GM12875 (cell line): ENCODE results near the gene ZNF41.
"Not testable (repeated sequence)": the region's sequence is repeated elsewhere in the genome, so short reads cannot be mapped to it uniquely, and the experiment has no call there.

Experiments
- H3K4me3 ChIP-seq: one replicate; pipeline ENCODE4 v1.5.1; 2011; ENCODE audit warnings: low read depth, low read length, control low read depth
- TF ChIP-seq, protein P1 (sequence below): IDR thresholded peaks from 2 replicates; pipeline ENCODE4 v1.5.1; 2011; ENCODE audit warnings: low read depth, mild to moderate bottlenecking, control low read depth, inconsistent platforms, low read length, moderate library complexity, borderline replicate concordance; ENCODE audit not compliant: insufficient read depth

ZNF41 gene

DNA sequence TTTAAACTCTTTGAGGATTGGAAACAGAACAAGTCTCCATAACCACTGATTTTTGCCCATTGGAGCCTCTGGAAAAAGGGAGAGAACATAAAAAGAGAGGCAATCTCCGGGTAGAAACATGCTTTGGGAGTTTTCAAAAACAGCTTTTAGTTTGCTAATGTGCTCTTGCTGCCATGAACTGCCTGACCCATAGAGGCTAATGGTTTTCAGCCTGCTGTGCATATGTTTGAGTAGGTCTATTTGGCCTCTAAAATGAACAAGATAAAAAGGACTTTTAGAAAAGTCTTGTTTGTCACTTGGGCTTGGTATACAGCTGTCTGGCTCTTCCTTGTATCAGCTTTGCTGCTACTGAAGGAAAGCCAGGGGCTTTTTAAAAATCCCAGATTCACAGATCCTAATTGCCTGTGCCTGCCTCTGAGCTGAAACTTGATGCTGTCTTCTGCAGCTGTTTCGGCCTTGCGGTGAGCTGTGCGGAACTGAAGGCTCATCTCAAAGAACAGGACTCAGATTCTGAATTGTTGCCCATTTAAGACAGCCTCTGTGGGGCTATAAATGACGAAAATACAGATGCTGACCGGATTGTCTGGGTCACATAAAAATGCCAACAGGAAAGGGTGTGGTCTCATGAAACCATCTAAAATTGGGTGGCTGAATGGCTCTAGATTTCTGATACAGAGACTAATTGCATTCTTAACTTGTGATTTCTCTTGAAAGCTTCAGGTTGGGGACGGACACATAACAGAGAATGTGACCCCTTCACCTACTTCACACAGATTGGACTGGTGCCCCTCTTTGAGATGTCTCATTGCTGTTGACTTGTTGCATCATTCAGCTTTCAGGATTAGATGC lies 18.4 kb upstream of the ZNF41 start:
- no peak overlapping the region for H3K4me3 ChIP-seq

DNA sequence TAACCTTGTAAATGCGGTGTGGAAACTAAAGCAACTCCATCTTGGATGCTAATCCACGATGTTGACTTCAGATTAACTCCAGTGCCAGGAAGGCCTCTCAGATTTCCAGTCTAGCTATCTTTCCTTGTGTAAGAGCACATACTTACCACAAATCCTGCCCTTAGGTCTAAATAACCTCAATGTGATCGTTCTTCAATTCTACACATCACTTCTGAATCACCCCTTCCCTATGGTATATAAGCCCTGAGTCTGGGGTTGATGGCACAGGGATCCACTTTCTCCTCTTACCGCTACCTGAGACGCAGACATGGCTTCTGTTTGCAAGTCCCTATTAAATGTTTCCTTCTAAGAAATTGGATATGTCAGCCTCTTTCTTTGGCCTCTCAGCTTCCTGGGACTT lies 17.5 kb upstream of the ZNF41 start:
- TF ChIP-seq, protein P1, sequence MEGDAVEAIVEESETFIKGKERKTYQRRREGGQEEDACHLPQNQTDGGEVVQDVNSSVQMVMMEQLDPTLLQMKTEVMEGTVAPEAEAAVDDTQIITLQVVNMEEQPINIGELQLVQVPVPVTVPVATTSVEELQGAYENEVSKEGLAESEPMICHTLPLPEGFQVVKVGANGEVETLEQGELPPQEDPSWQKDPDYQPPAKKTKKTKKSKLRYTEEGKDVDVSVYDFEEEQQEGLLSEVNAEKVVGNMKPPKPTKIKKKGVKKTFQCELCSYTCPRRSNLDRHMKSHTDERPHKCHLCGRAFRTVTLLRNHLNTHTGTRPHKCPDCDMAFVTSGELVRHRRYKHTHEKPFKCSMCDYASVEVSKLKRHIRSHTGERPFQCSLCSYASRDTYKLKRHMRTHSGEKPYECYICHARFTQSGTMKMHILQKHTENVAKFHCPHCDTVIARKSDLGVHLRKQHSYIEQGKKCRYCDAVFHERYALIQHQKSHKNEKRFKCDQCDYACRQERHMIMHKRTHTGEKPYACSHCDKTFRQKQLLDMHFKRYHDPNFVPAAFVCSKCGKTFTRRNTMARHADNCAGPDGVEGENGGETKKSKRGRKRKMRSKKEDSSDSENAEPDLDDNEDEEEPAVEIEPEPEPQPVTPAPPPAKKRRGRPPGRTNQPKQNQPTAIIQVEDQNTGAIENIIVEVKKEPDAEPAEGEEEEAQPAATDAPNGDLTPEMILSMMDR = no peak
- no peak overlapping the region for H3K4me3 ChIP-seq

More for the DNA sequence above, 18.4 kb upstream of the ZNF41 start:
- TF ChIP-seq, protein P1 = no peak

DNA sequence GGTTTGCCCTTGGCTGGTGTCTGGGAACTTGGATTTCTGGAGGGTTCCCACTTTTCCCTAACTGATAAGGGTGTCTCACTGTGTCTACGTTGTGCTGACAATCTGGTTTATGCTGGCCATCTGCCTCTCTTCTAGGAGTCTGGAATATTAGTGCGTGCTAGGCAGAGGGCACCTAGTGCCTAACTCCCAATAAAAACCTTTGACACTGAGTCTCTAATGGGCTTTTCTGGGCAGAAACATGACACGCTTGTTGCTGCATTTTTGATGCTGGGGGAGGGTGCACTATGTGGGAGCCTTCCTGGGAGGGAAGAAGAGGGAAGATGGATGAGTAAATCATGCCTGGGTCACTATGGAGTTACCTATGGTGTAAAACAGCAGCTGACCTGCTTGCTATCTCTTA lies 16.3 kb upstream of the ZNF41 start:
- TF ChIP-seq, protein P1 = no peak
- no peak overlapping the region for H3K4me3 ChIP-seq

DNA sequence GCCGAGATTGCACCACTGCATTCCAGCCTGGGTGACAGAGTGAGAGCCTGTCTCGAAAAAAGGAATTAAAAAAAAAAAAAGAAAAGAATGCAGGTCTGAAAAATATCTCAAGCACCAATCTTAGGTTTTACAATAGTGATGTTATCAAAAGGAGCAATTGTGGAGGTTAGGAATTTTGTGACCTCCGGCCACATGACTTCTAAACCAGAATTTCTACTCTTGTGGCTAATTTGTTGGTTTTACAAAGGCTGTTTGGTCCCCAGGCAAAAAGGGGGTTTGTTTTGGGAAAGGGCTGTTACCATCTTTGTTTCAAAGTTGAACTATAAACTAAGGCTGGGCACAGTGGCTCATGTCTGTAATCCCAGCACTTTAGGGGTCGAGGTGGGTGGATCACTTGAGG lies 15.4 kb upstream of the ZNF41 start:
- TF ChIP-seq, protein P1 = no peak
- no peak overlapping the region for H3K4me3 ChIP-seq

GRCh38 chrX:47497271-47497888 lies 14.4 kb upstream of the ZNF41 start:
- no peak overlapping the region for H3K4me3 ChIP-seq
- TF ChIP-seq, protein P1 = 0 out of 2 replicates have a peak, but pooled peaks have one; percentile 10

DNA sequence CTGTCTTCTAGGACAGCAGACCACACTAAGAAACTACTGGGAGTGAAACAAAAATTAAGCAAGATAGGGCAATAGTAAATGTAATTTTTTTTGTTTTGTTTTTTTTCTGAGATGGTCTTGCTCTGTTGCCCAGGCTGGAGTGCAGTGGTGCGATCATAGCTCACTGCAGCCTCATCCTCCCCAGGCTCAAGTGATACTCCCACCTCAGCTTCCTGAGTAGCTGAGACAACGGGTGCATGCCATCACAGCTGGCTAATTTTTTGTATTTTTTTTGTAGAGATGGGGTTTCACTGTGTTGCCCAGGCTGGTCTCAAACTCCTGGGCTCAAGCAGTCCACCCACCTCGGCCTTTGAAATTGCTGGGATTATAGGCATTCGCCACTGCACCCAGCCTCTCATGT lies 9.1 kb upstream of the ZNF41 start:
- not testable (repeated sequence) for H3K4me3 ChIP-seq

DNA sequence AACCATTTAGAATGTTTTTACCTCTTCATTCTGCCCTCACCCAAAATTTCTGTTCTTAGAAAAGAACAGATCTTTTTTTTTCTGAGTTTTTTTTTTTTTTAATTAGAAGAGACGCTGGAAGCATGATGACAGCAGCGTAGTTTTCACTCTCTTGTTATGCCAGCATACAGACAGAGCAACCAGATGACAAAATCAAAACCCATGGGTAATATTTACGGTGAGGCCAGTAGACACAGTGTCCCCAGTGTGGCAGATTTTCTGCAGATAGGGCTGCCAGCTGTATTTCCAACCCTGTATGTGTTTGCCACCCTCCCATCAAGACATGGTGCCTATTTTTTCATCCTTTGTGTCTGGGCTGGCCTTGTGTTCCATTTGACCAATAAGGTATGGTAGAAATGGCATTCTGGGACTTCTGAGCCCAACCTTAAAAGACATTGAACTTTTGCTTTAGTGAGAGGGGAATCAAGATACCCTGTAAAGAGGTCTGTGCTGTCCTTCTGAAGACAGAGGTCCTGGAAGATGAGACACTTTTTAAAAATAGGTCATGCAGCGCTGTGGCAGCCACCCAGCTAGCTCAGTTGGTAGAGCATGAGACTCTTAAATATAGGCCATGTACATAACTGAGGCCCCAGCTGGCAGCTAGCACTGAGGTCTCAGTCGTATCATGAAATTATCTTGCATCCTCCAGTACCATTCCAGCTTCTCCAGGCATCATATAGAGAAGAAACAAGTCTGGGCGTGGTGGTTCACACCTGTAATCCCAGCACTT lies 6.7 kb upstream of the ZNF41 start:
- TF ChIP-seq, protein P1 = no peak
- no peak overlapping the region for H3K4me3 ChIP-seq
